ENCODE data around the gene APRT.

DNA sequence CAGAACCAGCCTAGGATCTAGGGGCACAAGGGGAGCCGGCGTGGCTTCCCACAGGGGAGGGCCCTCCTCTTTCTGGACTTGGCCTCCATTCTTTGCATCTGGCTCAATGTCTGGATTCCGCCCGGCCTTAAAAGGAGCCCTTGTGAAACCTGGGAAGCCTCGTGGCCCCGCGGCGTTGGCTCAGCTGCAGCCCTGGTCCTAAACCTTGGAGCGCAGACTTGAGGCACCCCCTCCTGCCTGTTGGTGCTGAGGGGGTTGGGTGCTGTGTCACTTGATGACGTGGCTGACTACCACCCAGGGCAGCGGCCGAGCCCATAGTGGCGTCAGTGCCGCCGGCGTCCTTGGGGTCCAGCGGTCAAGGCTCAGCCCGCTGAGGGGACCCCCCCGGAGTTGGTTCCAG is 49.6 kb upstream of the APRT start:
- TF ChIP-seq, protein P1, sequence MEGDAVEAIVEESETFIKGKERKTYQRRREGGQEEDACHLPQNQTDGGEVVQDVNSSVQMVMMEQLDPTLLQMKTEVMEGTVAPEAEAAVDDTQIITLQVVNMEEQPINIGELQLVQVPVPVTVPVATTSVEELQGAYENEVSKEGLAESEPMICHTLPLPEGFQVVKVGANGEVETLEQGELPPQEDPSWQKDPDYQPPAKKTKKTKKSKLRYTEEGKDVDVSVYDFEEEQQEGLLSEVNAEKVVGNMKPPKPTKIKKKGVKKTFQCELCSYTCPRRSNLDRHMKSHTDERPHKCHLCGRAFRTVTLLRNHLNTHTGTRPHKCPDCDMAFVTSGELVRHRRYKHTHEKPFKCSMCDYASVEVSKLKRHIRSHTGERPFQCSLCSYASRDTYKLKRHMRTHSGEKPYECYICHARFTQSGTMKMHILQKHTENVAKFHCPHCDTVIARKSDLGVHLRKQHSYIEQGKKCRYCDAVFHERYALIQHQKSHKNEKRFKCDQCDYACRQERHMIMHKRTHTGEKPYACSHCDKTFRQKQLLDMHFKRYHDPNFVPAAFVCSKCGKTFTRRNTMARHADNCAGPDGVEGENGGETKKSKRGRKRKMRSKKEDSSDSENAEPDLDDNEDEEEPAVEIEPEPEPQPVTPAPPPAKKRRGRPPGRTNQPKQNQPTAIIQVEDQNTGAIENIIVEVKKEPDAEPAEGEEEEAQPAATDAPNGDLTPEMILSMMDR (IDR thresholded peaks at IDR 0.05) = no peak
- TF ChIP-seq EZH2 (IDR thresholded peaks at IDR 0.05) = no peak

Measured in neural progenitor cell (in vitro differentiated cells).